Germinal center (tissue), 1 donor: ENCODE results near the gene ACO1.
"Not testable (repeated sequence)": the region's sequence is repeated elsewhere in the genome, so short reads cannot be mapped to it uniquely, and the experiment has no call there.

ENCODE experiments used
- DNase-seq: peaks from one replicate; pipeline ENCODE4 v3.0.0; 2012; ENCODE audit warnings: mixed read lengths, low spot score

ACO1 gene

GRCh38 chr9:32384364-32385151, at the start of gene ACO1:
TSS of gene ACO1 (plus strand) at chr9:32384643. CDS start at chr9:32405507, 20,864 bp downstream.
- DNase-seq, result peak; percentile 96

GRCh38 chr9:32334916-32335895, 49.2 kb upstream of the ACO1 start:
- no peak for DNase-seq

- no peak for DNase-seq
These were observed 45.0 kb upstream of the ACO1 start for GRCh38 chr9:32339424-32339823.

- DNase-seq, result no peak
These were observed 44.1 kb upstream of the ACO1 start for GRCh38 chr9:32340361-32340760.

- no peak for DNase-seq
These were observed 39.8 kb upstream of the ACO1 start for GRCh38 chr9:32344551-32345182.

- no peak for DNase-seq
These were observed 39.2 kb upstream of the ACO1 start for GRCh38 chr9:32345243-32345642.

GRCh38 chr9:32347571-32347970, 36.9 kb upstream of the ACO1 start:
- no peak for DNase-seq

GRCh38 chr9:32348106-32348695, 36.2 kb upstream of the ACO1 start:
- DNase-seq, result no peak

- DNase-seq, result no peak
These were observed 35.4 kb upstream of the ACO1 start for GRCh38 chr9:32349013-32349412.

GRCh38 chr9:32350682-32351081, 33.8 kb upstream of the ACO1 start:
- no peak for DNase-seq

- no peak for DNase-seq
These were observed 32.6 kb upstream of the ACO1 start for GRCh38 chr9:32351845-32352244.

GRCh38 chr9:32353476-32353875, 31.0 kb upstream of the ACO1 start:
- not testable (repeated sequence) for DNase-seq

GRCh38 chr9:32359452-32359851, 25.0 kb upstream of the ACO1 start:
- no peak for DNase-seq

- no peak for DNase-seq
These were observed 23.3 kb upstream of the ACO1 start for GRCh38 chr9:32360983-32361673.

GRCh38 chr9:32371279-32371678, 13.2 kb upstream of the ACO1 start:
- DNase-seq, result no peak

GRCh38 chr9:32371679-32372078, 12.8 kb upstream of the ACO1 start:
- no peak for DNase-seq

- no peak for DNase-seq
These were observed 8.2 kb upstream of the ACO1 start for GRCh38 chr9:32376285-32376684.

- peak; percentile 40 for DNase-seq
These were observed 5.9 kb upstream of the ACO1 start for GRCh38 chr9:32378496-32378895.

- DNase-seq, result peak; percentile 49
These were observed 5.3 kb upstream of the ACO1 start for GRCh38 chr9:32378993-32379729.

GRCh38 chr9:32380944-32381343, 3.5 kb upstream of the ACO1 start:
- no peak for DNase-seq
